ENCODE measurements around the gene CDC42SE2. TPM values are rescaled to one million over a fixed set of nuclear protein-coding genes. Genes with fewer than 3 reads are reported as not detected.

CDC42SE2 gene
- total RNA-seq, 1 donor from 2014 or later, result 41.2 TPM

- no peaks in the 10 kb centered on the region for H3K27me3 ChIP-seq (ENCODE audit: control insufficient read depth, insufficient read depth, low read length)
- no peaks in the 10 kb centered on the region for H3K36me3 ChIP-seq (ENCODE audit: control insufficient read depth, insufficient read depth, low read length)
- DNase-seq (ENCODE audit: low read depth), result no peak
- no peak overlapping the region for H3K4me3 ChIP-seq (ENCODE audit: low read depth, low read length)
- TF ChIP-seq, protein P1, sequence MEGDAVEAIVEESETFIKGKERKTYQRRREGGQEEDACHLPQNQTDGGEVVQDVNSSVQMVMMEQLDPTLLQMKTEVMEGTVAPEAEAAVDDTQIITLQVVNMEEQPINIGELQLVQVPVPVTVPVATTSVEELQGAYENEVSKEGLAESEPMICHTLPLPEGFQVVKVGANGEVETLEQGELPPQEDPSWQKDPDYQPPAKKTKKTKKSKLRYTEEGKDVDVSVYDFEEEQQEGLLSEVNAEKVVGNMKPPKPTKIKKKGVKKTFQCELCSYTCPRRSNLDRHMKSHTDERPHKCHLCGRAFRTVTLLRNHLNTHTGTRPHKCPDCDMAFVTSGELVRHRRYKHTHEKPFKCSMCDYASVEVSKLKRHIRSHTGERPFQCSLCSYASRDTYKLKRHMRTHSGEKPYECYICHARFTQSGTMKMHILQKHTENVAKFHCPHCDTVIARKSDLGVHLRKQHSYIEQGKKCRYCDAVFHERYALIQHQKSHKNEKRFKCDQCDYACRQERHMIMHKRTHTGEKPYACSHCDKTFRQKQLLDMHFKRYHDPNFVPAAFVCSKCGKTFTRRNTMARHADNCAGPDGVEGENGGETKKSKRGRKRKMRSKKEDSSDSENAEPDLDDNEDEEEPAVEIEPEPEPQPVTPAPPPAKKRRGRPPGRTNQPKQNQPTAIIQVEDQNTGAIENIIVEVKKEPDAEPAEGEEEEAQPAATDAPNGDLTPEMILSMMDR (IDR thresholded peaks at IDR 0.05; ENCODE audit: insufficient read depth, low read length, poor library complexity, severe bottlenecking), result no peak
These were observed 38.4 kb upstream of the CDC42SE2 start for GRCh38 chr5:131225282-131225974.

DNA sequence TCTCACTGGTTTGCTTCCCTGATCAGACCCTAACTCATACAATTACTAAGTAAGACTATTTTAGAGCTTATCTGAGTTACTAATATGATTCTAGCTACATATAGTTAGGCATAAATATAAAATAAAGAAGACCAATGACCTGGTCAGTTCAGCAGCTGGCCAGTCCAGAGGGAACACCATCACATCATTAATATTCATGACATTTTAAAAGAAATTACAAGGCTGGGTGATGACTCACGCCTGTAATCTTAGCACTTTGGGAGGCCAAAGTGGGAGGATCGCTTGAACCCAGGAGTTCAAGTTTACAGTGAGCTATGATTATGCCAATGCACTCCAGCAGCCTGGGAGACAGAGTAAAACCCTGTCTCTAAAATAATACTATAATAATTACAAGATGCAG, 37.0 kb upstream of the CDC42SE2 start:
- TF ChIP-seq, protein P1 (IDR thresholded peaks at IDR 0.05; ENCODE audit: insufficient read depth, low read length, poor library complexity, severe bottlenecking), result no peak
- Histone ChIP-seq H3K36me3 (ENCODE audit: control insufficient read depth, insufficient read depth, low read length) (no peaks in the 10 kb centered on the region), H3K4me3 (ENCODE audit: low read depth, low read length) (no peak overlapping the region), H3K27me3 (ENCODE audit: control insufficient read depth, insufficient read depth, low read length) (no peaks in the 10 kb centered on the region)
- DNase-seq (ENCODE audit: low read depth), result no peak

- DNase-seq (ENCODE audit: low read depth), result no peak
- H3K27me3 ChIP-seq (ENCODE audit: control insufficient read depth, insufficient read depth, low read length), result no peaks in the 10 kb centered on the region
- TF ChIP-seq, protein P1 (IDR thresholded peaks at IDR 0.05; ENCODE audit: insufficient read depth, low read length, poor library complexity, severe bottlenecking), result no peak
- H3K4me3 ChIP-seq (ENCODE audit: low read depth, low read length), result no peak overlapping the region
- H3K36me3 ChIP-seq (ENCODE audit: control insufficient read depth, insufficient read depth, low read length), result no peaks in the 10 kb centered on the region
These were observed 35.2 kb upstream of the CDC42SE2 start for GRCh38 chr5:131228646-131229045.

DNA sequence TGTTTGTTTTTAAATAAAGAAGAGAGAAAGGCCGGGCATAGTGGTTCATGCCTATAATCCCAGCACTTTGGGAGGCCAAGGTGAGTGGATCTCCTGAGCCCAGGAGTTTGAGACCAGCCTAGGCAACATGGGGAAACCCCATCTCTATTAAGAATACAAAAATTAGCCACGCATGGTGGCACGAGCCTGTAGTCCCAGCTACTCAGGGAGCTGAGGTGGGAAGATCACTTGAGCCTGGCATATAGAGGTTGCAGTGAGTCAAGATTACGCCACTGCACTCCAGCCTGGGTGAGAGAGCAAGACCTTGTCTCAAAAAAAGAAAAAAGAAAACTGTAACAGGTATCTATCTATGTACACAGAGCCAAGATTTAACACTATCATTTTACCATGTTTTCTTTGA, 34.2 kb upstream of the CDC42SE2 start:
- Histone ChIP-seq H3K4me3 (ENCODE audit: low read depth, low read length) (no peak overlapping the region), H3K27me3 (ENCODE audit: control insufficient read depth, insufficient read depth, low read length) (no peaks in the 10 kb centered on the region), H3K36me3 (ENCODE audit: control insufficient read depth, insufficient read depth, low read length) (no peaks in the 10 kb centered on the region)
- DNase-seq (ENCODE audit: low read depth), result no peak
- TF ChIP-seq, protein P1 (IDR thresholded peaks at IDR 0.05; ENCODE audit: insufficient read depth, low read length, poor library complexity, severe bottlenecking), result no peak

- DNase-seq (ENCODE audit: low read depth), result no peak
- Histone ChIP-seq H3K36me3 (ENCODE audit: control insufficient read depth, insufficient read depth, low read length) (no peaks in the 10 kb centered on the region), H3K4me3 (ENCODE audit: low read depth, low read length) (no peak overlapping the region), H3K27me3 (ENCODE audit: control insufficient read depth, insufficient read depth, low read length) (no peaks in the 10 kb centered on the region)
- TF ChIP-seq, protein P1 (IDR thresholded peaks at IDR 0.05; ENCODE audit: insufficient read depth, low read length, poor library complexity, severe bottlenecking), result no peak
These were observed 33.4 kb upstream of the CDC42SE2 start for GRCh38 chr5:131230406-131230805.

DNA sequence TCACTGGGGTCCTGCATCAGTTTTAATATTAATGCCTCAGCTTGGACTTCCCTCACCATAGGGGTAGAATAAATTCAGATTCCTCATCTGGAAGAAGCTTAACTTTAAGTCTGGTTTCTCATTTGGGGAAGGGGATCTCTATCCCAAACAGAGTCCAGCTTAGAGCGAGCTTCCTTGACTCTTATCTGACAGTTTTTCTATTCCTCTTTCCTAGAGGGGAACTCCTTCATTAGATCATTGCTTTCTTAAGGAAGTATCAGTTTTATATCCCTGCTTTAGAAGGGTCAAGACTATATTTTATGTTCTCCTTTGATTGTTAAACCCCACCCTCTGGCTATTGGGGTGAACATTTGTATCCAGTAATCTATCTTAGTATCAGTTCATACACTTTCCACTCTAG, 24.2 kb upstream of the CDC42SE2 start:
- no peaks in the 10 kb centered on the region for H3K27me3 ChIP-seq (ENCODE audit: control insufficient read depth, insufficient read depth, low read length)
- no peak overlapping the region for H3K4me3 ChIP-seq (ENCODE audit: low read depth, low read length)
- H3K36me3 ChIP-seq (ENCODE audit: control insufficient read depth, insufficient read depth, low read length), result no peaks in the 10 kb centered on the region
- TF ChIP-seq, protein P1 (IDR thresholded peaks at IDR 0.05; ENCODE audit: insufficient read depth, low read length, poor library complexity, severe bottlenecking), result no peak
- no peak for DNase-seq (ENCODE audit: low read depth)

All from kidney epithelial cell (primary cell).